DND-41 (cell line): ENCODE data around the gene TMF1.
A peak's percentile ranks its signal among the peaks of the same experiment; 100 is the strongest.

Experiments
- ATAC-seq: fragments of 200-7000 bp; cut with Tn5 transposase; 3 replicates; pipeline ENCODE4 v1.9.1; 2021; ENCODE audit warnings: low read depth; ENCODE audit not compliant: insufficient read depth
- DNase-seq: peaks from one replicate; pipeline ENCODE4 v3.0.0-alpha.2; 2020
- H2AFZ ChIP-seq: 2 replicates; pipeline ENCODE4 v1.6.0; 2012; ENCODE audit warnings: low read depth, low read length
- H3K27ac ChIP-seq: 2 replicates; pipeline ENCODE4 v1.5.1; 2012; ENCODE audit warnings: low read length, inconsistent platforms
- H3K27me3 ChIP-seq: fragments of 200-600 bp; sonication (generic); 2 replicates; pipeline ENCODE4 v1.6.0; 2012; ENCODE audit warnings: low read length, mild to moderate bottlenecking, inconsistent platforms; ENCODE audit not compliant: insufficient read depth, poor library complexity
- H3K36me3 ChIP-seq: 2 replicates; pipeline ENCODE4 v1.5.1; 2012; ENCODE audit warnings: low read length, inconsistent platforms; ENCODE audit not compliant: insufficient read depth
- H3K4me1 ChIP-seq: 2 replicates; pipeline ENCODE4 v1.5.1; 2012; ENCODE audit warnings: mild to moderate bottlenecking, low read length; ENCODE audit not compliant: insufficient read depth
- H3K4me2 ChIP-seq: 2 replicates; pipeline ENCODE4 v1.6.0; 2012; ENCODE audit warnings: mild to moderate bottlenecking, moderate library complexity, low read length, inconsistent platforms; ENCODE audit not compliant: insufficient read depth
- H3K4me3 ChIP-seq, 2 experiments: fragments of 200-600 bp in 1 of 2; shearing (Covaris generic) in 1 of 2; 2 replicates each; pipeline ENCODE4 v1.5.1; 2012 to 2016; ENCODE audit warnings: inconsistent platforms in 2 of 2, low read length in 2 of 2, mild to moderate bottlenecking in 2 of 2, low read depth in 1 of 2, moderate library complexity in 1 of 2
- H3K79me2 ChIP-seq: 2 replicates; pipeline ENCODE4 v1.6.0; 2012; ENCODE audit warnings: low read length, inconsistent platforms; ENCODE audit not compliant: insufficient read depth
- H3K9ac ChIP-seq: 2 replicates; pipeline ENCODE4 v1.6.0; 2012; ENCODE audit warnings: low read depth, mild to moderate bottlenecking, inconsistent platforms, low read length, moderate library complexity
- H3K9me3 ChIP-seq: 2 replicates; pipeline ENCODE4 v1.5.1; 2012; ENCODE audit warnings: low read length, moderate library complexity, mild to moderate bottlenecking, inconsistent platforms; ENCODE audit not compliant: insufficient read depth, severe bottlenecking
- H4K20me1 ChIP-seq: 2 replicates; pipeline ENCODE4 v1.6.0; 2012; ENCODE audit warnings: low read length; ENCODE audit not compliant: insufficient read depth
- EZH2 ChIP-seq: IDR thresholded peaks from 3 replicates; pipeline ENCODE4 v1.6.1; 2012; ENCODE audit warnings: borderline replicate concordance, low read depth, mild to moderate bottlenecking, moderate library complexity, low read length, inconsistent platforms; ENCODE audit not compliant: severe bottlenecking
- TF ChIP-seq, protein P1 (sequence below): IDR thresholded peaks from 2 replicates; pipeline ENCODE4 v1.5.1; 2012; ENCODE audit warnings: borderline replicate concordance, low read length, moderate library complexity, mild to moderate bottlenecking; ENCODE audit not compliant: poor library complexity, severe bottlenecking; ENCODE audit errors: extremely low read depth

The TMF1 gene

DNA sequence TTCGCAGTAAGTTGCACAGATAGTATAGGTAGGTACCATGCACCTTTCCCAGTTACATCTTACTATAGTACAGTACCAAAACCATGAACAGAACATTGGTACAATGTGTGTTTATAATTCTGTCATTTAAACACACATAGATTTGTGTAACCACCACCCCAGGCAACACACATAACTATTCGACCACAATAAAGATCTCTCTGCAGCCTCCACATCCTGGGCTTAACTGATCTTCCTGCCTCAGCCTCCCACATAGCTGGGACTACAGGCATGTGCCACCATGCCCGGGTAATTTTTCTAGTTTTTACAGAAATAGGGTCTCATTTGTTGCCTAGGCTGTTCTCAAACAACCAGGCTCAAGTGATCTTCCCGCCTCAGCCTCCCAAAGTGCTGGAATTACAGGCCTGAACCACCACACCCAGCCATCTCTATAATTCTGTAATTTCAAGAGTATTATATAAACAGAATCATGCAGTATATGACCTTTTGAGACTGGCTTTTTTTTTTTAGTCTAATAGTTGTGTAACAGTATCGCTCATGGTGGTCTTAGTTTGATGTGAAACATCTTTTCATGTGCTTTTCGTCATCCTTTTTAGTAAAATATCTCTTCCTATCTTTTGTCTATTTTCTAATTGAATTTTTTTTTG lies 13.3 kb upstream of the TMF1 start:
- no peaks in the 10 kb centered on the region for H3K27me3 ChIP-seq
- H3K4me2 ChIP-seq: peak overlapping the region; percentile 10; the same call in 1 of the 2 replicates
- peaks cover 36% of the 10 kb centered on the region for H3K36me3 ChIP-seq
- no peak overlapping the region for H3K4me3 ChIP-seq
- H3K27ac ChIP-seq: peak overlapping the region; percentile 76
- H4K20me1 ChIP-seq: no peaks in the 10 kb centered on the region
- no peaks in the 10 kb centered on the region for H3K9me3 ChIP-seq
- peak overlapping the region; percentile 24; the same call in 1 of the 2 replicates for H3K9ac ChIP-seq
- H3K79me2 ChIP-seq: peaks cover 6% of the 10 kb centered on the region
- DNase-seq (peak; percentile 80), ATAC-seq (peak; percentile 98)
- TF ChIP-seq, protein P1, sequence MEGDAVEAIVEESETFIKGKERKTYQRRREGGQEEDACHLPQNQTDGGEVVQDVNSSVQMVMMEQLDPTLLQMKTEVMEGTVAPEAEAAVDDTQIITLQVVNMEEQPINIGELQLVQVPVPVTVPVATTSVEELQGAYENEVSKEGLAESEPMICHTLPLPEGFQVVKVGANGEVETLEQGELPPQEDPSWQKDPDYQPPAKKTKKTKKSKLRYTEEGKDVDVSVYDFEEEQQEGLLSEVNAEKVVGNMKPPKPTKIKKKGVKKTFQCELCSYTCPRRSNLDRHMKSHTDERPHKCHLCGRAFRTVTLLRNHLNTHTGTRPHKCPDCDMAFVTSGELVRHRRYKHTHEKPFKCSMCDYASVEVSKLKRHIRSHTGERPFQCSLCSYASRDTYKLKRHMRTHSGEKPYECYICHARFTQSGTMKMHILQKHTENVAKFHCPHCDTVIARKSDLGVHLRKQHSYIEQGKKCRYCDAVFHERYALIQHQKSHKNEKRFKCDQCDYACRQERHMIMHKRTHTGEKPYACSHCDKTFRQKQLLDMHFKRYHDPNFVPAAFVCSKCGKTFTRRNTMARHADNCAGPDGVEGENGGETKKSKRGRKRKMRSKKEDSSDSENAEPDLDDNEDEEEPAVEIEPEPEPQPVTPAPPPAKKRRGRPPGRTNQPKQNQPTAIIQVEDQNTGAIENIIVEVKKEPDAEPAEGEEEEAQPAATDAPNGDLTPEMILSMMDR: no peak
- TF ChIP-seq EZH2: no peak
- no peak overlapping the region; the same call in 1 of the 2 replicates for H2AFZ ChIP-seq
- peaks cover 45% of the 10 kb centered on the region for H3K4me1 ChIP-seq

DNA sequence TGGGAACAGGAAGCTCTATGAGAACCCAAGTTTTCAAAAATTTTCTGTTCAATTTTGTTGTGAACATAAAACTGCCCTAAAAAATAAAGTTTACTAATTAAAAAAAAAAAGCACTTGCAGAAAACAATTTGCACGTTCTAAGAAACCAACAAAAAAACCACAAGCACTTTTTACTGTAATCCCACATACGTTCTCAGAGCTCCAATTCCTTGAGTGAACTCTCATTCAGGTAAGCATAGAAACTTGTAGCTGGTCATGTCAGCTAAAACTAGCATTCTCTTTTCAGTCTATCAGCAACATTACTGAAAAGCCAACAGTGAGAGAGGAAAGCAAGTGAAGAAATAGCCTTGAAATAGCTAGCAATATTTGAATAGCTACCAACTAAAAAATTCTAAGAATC lies 11.5 kb upstream of the TMF1 start:
- Histone ChIP-seq H3K4me1 (peaks cover 54% of the 10 kb centered on the region), H3K79me2 (0 out of 2 replicates have a peak, but pooled peaks cover 4% of the 10 kb centered on the region), H3K4me2 (no peak overlapping the region), H3K9ac (no peak overlapping the region), H2AFZ (no peak overlapping the region), H3K27me3 (no peaks in the 10 kb centered on the region), H3K36me3 (peaks cover 45% of the 10 kb centered on the region), H3K9me3 (no peaks in the 10 kb centered on the region), H3K27ac (peak overlapping the region; percentile 28; the same call in 1 of the 2 replicates), H4K20me1 (no peaks in the 10 kb centered on the region), H3K4me3 (no peak overlapping the region)
- TF ChIP-seq, protein P1: no peak
- no peak for TF ChIP-seq EZH2
- ATAC-seq (no peak), DNase-seq (no peak)

DNA sequence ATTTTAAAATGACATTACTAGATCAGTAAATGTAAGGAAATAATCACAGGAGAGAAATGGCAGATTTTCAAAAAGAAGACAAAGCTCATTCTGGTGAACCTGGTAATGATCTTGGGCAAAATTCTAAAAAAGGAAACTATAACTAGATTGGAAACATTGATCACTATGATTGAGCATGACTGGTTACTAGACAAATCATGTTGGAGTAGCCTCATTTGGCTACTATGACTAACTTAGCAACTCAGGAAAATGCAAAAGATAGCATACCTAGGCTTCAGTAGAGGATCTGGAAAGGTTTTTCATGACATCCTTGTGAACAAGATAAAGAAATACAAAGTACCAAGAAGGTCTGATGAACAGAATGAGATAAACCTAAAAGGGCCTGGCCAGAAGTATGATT lies 7.6 kb upstream of the TMF1 start:
- H3K27me3 ChIP-seq: no peaks in the 10 kb centered on the region
- peaks cover 73% of the 10 kb centered on the region for H3K36me3 ChIP-seq

More for the DNA sequence above, 7.6 kb upstream of the TMF1 start:
- no peak for DNase-seq
- H3K4me2 ChIP-seq: no peak overlapping the region
- TF ChIP-seq, protein P1: no peak
- TF ChIP-seq EZH2: no peak
- no peak overlapping the region for H2AFZ ChIP-seq
- ATAC-seq: no peak
- H3K27ac ChIP-seq: no peak overlapping the region
- no peaks in the 10 kb centered on the region for H4K20me1 ChIP-seq
- no peaks in the 10 kb centered on the region for H3K9me3 ChIP-seq
- H3K79me2 ChIP-seq: 0 out of 2 replicates have a peak, but pooled peaks cover 2% of the 10 kb centered on the region
- no peak overlapping the region for H3K4me3 ChIP-seq
- peaks cover 33% of the 10 kb centered on the region for H3K4me1 ChIP-seq
- H3K9ac ChIP-seq: no peak overlapping the region
